Activated CD4-positive, alpha-beta T cell treated with anti-CD3 and anti-CD28 coated beads, Interleukin-2, amount 10 ng/mL, durations not matched to agents 24 days and 14 days (primary cell): ENCODE results near the gene CASP8AP2. TPM values are rescaled to one million over a fixed set of nuclear protein-coding genes. Genes with fewer than 3 reads are reported as not detected.

Experiments
- DNase-seq: peaks from one replicate; pipeline ENCODE4 v3.0.0; 2022
- H3K27ac Mint-ChIP-seq: one replicate; pipeline ENCODE4 v1.8.0; 2022; ENCODE audit warnings: mild to moderate bottlenecking, mixed read lengths
- H3K27me3 Mint-ChIP-seq: one replicate; pipeline ENCODE4 v1.8.0; 2022; ENCODE audit warnings: mixed read lengths
- H3K36me3 Mint-ChIP-seq: one replicate; pipeline ENCODE4 v1.8.0; 2022; ENCODE audit warnings: low read depth, mild to moderate bottlenecking, mixed read lengths
- H3K4me1 Mint-ChIP-seq: one replicate; pipeline ENCODE4 v1.8.0; 2021; ENCODE audit warnings: mixed read lengths
- H3K4me3 Mint-ChIP-seq: one replicate; pipeline ENCODE4 v1.8.0; 2022; ENCODE audit warnings: mild to moderate bottlenecking, moderate library complexity, mixed read lengths
- H3K9me3 Mint-ChIP-seq: one replicate; pipeline ENCODE4 v1.8.0; 2021; ENCODE audit warnings: mixed read lengths
- intact Hi-C: fragments of 100-400 bp; cut with micrococcal nuclease; formaldehyde crosslinking; loops from one replicate; pipeline ENCODE4 v1.15.1; 2023
- total RNA-seq: library from RNA; stranded (reverse); gene quantifications from 2 replicates; pipeline ENCODE4 v1.2.3, GENCODE V29; 2022

CASP8AP2 gene
- total RNA-seq, 1 donor from 2014 or later: 37.3 TPM

DNA sequence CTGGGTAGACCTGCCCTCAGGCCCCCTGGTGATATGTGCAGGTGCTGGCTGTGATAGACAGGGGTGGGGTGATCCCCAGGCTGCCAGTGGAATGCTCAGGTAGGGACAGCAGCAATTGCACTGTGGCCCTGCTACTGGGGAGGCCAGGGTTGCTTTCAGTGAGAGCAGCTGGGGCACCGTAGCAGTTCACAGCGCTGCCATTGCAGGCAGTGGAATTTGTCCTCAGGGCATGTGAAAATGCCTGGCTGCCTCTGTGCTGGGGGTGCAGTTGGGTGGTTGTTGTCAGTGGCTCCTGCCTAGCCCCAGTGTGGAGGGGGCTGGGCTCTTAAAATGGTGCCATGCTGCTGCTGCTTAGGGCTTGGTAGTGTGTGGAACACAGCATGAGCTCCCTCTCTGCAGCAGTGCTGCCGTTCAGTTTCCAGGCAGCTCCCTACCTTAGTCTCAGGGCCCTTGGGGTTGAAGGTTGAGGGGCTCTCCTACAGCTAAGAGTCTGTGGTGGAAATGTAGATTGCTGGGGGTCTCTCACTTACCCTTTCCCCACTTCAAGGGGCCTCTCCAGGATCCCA is 88.2 kb downstream of the CASP8AP2 start:
- intact Hi-C loops: no loop called here
- Mint-ChIP-seq H3K4me3 (no peak overlapping the region), H3K4me1 (peaks cover 2% of the 10 kb centered on the region), H3K9me3 (peaks cover 28% of the 10 kb centered on the region), H3K36me3 (no peaks in the 10 kb centered on the region), H3K27ac (no peak overlapping the region), H3K27me3 (peaks cover 2% of the 10 kb centered on the region)
- no peak for DNase-seq

Other genes with a start within 250 kb of the CASP8AP2 start
- 29.4 and 33.7 TPM in 2 replicates for gene LYRM2, start 191.1 kb upstream of the CASP8AP2 start, total RNA-seq
- gene MDN1, start 10.1 kb upstream of the CASP8AP2 start, total RNA-seq: 75.9 and 78.3 TPM in 2 replicates
- not detected in 2 replicates for gene GJA10, start 64.6 kb downstream of the CASP8AP2 start, total RNA-seq